Stimulated activated CD8-positive, alpha-beta memory T cell treated with anti-CD3 and anti-CD28 coated beads, Interleukin-2, amount 100 ng/mL, for 1 hour (primary cell): ENCODE results near the gene NEU3.
A peak's percentile ranks its signal among the peaks of the same experiment; 100 is the strongest.
"Not testable (repeated sequence)": the region's sequence is repeated elsewhere in the genome, so short reads cannot be mapped to it uniquely, and the experiment has no call there.

ENCODE experiments used
- DNase-seq, 2 donors: peaks; one replicate each; pipeline ENCODE4 v3.0.0-alpha.2; 2020; ENCODE audit warnings: low read depth in 2 of 2

NEU3 gene

DNA sequence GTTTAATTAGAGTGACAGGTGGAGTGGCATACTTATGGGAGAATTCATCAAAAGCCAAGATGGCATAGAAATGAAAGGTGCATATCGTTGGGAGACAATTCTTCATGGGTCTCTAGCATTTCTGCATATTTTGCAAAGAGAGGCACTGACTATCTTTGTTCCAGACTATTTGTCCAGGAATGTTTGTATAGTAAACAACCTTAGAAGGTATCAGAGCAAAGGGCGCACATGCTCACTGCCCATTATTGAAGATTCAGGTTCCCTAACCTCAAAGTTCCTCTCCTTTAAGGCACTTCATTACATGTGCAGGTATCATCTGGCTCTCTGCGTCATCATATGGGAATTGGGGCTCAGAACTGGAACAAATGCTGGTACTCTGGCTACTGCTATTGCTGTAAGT, 4.7 kb upstream of the NEU3 start:
- DNase-seq = no peak

DNA sequence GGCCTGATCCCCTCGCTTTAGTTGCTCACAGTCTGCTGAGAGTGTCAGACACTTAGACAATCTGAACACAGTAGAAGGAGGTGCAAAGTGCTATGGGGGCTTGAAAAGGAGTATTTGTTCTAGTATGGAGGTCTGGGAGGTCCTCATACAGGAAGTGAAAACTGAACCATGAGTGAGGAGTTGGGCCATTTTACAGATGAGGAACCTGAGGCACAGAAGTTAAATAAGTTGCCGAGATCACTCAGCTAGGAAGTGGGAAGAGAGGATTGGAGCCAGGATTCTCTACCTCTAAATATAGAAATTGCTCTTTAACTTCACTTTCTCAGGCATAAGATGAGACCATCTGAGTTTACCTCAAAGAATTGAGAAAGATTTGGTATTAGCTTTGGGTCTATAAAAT, 4.0 kb upstream of the NEU3 start:
- no peak for DNase-seq

DNA sequence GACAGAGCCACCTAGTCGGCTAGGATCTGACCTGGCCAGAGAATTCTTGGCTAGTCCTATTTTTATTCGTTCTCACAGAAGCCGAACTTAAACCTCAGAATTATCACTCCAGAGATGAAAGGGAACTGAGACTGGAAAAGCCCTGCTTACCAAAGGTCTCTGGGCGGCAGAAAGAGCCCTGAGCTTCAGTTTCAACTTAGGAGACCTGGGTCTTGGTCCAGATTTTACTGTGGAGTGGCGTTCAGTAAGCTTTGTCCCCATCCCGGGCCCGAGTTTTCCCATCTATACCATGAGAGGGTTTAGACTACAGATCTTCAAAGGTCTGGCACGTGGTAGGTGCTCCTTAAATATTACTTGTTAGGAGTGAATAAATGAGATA, 516 bp downstream of the NEU3 start:
- no peak for DNase-seq

DNA sequence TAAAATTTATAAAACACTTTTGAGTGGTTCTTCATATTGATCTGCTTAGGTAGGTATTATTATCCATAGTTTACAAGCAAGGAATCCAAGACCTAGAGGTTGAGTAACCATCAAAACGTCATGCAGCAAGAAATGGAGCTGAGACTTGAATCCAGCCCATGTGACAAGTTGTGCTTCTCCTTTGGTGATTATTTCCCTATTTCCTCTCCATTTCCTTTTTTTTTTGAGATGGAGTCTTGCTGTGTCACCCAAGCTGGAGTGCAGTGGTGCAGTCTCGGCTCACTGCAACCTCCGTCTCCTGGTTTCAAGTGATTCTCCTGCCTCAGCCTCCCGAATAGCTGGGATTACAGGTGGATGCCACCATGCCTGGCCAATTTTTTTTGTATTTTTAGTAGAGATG, 1.4 kb downstream of the NEU3 start:
- not testable (repeated sequence) for DNase-seq

DNA sequence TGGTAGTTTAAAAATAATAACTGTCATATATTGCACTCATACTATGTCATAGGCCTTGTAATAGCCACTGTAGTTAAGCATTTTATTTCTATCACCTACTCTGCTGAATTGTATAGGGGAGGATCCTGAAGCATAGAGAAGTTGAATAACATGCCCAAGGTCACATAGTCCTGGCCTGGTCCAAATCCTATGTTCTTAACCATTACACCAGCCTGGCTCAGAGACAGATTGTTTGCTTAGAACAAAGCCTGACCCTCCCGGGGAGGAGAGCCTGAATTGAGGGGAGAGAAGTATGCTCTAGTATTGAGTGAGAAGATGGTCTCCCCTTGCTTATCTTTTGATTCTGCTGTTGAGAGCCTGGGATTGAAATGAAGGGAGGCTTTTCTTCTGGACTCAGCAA, 2.2 kb downstream of the NEU3 start:
- DNase-seq = no peak

DNA sequence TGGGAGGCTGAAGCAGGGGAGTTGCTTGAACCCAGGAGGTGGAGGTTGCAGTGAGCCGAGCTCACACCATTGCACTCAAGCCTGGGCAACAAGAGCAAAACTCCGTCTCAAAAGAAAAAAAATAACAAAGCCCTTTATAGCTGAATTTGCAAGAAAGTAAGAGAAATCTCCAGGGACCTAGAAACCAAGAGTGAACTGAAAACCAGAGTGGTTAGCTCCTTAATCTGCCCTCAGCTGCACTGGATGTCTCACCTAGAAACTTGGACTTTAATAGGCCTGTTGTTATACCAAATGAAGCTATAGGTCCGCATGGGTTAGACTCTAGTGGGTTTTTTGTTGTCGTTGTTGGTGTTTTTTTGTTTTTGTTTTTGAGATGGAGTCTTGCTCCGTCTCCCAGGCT, 4.1 kb downstream of the NEU3 start:
- no peak for DNase-seq

DNA sequence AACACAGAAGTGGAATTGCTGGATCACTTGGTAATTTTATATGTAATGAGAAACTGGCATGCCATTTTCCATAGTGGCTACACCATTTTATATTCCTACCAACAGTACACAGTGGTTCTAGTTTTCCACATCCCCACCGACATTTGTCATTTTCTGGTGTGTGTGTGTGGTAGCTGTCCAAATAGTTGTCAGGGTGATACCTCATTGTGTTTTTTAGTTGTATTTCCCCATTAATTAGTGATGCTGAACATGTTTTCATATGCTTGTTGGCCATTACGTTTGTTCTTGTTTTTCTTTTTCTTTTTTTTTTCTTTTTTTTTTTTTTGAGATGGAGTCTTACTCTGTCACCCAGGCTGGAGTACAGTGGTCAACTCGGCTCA, 12.2 kb downstream of the NEU3 start:
- DNase-seq = no peak

DNA sequence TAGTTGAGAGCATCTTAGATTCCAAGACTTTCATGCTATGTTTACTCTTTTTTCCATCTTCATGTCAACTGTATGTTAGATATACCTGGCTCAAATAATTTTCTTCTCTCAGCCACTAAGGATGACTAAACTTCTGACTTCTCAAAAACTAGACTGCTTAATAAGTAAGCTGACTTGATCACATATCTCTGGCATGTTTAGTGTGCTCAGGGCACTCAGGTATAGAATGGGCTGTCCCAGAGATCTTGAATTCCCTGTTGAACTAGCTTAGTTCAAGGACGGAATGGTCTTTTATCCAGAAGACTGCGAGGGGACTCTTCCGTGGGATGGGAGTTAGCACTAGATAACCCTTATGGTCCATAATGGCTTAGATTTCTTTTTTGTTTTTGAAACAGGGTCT, 13.0 kb downstream of the NEU3 start:
- no peak for DNase-seq

DNA sequence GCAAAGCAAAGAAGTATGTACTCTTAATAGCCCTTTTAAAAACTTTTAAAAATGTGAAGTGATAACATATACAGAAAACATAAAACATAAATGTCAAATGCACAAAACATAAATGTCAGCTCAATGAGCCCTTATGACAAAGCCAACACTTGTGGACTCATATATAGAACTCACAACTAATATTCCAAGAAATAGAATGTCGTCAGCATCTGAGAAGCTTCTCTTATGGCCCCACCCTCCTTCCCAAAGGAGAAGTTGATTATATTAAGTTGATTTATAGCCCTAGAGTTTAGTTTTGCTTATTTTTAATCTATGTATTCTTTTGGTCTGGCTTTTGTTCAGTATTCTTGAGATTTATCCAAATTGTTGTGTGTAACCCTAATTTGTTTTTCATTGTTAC, 13.8 kb downstream of the NEU3 start:
- no peak for DNase-seq

DNA sequence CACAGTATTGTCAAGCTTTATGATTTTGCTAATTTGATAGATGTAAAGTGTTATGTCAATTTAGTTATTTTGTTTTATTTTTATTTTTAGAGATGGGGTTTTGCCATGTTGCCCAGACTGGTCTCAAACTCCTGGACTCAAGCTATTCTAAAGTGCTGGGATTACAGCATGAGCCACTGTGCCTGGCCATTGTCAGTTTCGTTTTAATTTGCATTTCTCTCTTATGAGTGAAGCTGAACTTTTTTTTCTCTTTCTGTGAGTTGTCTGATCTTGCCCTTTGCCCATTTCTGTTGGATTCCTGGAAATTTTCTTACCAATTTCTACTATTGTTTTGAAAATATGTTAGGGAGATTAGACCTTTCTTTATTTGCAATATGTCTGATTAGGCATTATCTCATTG, 15.5 kb downstream of the NEU3 start:
- no peak for DNase-seq

DNA sequence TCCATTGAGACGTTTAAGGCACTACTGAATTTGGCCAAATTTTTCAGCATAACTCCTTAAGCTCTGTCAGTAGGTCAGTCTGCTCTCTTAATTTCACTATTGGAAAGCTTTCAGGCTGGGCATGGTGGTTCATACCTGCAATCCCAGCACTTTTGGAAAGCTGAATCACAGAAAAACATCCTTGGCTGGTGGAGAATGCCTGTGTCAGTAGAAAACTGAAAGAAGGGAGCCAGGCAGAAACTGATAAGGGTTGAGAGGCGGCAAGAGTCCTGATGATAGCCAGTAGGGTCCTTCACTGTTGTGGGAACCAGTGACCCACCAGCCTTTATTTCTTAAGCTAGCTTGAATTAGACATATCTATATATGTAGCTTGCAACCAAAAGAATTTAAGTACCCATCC, 22.6 kb downstream of the NEU3 start:
- no peak for DNase-seq

DNA sequence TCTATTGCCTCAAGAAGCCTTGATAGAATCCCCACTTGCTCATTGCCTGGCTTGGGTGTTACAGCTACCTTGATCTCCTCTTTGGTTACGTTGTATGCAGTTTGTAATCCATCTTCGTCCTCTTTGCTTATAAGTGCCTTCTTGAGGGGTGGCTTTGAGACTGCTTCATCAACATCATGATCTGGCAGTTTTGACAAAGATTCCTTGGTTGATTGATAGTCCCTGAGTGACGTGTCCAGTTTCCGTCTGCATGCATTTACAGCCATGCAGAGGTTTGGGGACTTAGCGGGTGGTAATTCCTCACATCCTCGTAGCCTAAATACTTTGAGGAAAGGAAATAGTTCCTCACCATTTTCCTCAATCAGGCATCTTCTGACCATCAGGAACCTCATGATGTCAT, 23.1 kb downstream of the NEU3 start:
- DNase-seq = no peak

DNA sequence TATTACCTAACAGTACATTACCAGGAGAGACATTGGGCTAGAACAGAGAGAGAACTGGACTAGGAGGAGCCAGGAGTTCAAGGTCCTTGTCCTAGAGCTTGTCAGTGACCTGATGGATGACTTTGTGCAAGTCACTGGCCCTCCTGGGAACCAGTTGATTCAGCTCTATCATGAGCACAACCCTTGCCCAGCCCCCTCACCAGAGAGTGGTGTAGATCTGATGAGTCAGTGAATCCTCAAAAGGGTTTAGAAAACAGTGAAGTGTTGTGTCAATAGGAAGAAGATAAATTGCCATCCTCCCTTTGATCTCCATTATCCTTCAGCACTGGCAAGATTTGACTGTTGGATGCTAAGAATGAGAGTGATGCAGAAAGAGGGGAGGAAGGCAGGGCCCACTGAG, 24.3 kb downstream of the NEU3 start:
- no peak for DNase-seq

DNA sequence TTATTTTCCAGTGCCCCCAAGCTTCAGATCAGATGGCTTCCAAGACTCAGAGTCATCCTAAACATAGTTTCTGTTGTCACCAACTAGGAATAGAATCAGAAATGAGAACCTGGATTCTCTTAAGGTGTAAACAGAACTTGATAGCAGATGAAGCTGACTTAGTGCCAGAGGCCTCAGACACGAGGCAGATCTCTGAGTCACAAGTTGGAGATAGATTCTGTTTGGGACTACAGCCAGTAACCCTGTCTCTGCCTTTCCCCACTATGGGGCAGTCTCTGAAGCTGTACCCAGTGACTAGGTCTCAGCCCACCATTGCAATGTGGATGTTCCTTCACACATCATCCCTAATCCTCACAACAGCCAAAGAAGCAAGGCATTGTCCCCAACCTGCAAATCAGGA, 25.4 kb downstream of the NEU3 start:
- no peak for DNase-seq

DNA sequence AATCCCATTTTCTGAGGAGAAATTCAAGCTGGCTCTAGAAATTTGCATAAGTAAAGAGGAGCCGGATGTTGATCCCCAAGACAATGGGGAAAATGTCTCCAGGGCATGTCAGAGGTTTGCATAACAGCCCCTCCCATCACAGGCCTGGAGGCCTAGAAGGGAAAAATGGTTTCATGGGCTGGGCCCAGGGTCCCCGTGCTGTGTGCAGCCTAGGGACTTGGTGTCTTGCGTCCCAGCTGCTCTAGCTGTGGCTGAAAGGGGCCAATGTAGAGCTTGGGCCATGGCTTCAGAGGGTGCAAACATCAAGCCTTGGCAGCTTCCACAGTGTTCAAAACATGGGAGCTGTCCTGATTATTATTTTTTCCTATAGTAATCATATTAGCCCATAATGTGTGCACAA, 30.5 kb downstream of the NEU3 start:
- DNase-seq = not testable (repeated sequence)

DNA sequence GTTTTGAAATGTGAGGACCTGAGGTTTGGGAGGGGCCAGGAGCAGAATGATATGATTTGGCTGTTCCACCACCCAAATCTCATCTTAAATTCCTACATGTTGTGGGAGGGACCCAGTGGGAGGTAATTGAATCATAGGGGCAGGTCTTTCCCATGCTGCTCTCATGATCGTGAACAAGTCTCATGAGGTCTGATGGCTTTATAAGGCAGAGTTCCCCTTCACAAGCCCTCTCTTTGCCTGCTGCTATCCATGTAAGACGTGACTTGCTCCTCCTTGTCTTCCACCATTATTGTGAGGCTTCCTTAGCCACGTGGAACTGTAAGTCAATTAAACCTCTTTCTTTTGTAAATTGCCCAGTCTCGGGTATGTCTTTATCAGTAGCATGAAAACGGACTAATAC, 31.6 kb downstream of the NEU3 start:
- DNase-seq = not testable (repeated sequence)

DNA sequence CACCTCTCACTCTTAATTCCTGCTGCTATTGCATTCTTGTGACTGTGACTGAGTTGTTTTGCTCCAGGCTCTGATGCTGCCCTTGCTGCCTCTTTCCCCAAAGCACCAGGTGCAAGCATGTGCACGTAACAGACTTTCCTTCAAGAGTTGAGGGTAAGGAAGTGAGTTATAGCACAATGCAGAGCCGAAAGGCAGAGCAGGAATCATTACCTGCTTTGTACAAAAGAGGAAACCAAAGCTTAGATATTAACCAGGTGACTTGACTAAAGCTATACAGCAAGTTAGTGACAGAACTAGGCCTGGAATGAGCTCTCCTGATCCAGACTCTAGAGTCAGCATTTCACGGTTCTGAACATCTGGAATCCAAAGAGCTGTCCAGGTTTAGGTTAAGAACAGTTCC, 33.6 kb downstream of the NEU3 start:
- DNase-seq = no peak

DNA sequence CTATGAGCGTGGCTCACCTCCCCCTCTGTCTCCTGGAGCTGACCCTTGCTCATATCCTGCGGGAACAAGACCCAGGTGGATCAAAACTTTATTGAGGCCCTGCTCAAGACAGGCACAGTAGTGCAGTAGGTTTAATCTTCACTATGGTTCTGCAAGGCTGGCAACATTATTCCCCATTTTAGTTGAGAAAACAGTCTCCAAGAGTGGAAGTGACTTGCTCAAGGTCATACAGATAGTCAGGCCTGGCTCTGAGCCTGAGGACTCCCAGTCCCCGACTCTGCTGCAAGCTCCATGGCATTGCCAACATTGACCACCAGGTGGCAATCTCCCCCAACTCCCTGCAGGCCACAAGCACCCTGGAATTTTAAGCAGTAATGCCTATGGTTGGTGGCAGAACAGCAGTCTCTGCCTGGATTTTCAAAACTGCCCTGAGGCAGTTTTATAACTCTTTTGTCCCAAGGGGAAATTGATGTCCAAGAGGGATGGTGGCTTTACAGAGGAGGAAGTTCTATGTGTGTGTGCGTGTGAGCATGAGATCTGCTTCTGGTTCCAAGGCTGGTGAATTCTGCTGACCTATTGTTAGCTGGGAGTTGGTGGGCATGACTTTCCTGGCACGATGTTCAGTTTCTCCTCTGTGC, 34.1 kb downstream of the NEU3 start:
- peak; percentile 37 to 46 for DNase-seq

DNA sequence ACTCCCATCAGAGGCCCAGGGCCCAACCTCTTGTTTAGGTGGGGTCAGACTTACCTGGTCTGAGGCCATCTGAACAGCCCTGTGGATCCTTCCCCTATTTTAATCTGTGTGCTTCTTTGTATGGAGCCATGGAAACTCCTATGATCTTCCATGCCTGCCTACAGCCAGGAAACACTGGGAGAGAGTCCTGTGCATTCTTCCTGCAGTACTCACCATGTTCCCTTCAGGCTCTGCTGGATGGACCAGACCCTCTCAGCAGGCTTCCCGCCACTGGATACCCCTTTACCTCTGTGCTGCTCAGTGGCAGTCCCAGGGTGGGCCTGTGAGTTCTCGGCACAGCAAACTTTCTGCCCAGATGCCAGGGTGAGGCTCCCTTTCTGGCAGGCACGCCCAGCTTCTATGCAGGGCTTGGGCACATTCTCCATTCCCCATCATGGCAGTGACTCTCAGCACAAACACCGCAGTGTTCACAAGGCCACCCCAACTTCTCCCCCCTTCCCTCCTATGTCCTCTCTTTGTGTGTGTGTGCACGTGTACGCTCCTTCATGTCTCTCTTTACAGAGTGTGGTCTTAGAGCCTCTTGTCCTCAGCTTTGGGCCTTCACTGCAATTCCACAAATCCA, 34.8 kb downstream of the NEU3 start:
- no peak for DNase-seq

DNA sequence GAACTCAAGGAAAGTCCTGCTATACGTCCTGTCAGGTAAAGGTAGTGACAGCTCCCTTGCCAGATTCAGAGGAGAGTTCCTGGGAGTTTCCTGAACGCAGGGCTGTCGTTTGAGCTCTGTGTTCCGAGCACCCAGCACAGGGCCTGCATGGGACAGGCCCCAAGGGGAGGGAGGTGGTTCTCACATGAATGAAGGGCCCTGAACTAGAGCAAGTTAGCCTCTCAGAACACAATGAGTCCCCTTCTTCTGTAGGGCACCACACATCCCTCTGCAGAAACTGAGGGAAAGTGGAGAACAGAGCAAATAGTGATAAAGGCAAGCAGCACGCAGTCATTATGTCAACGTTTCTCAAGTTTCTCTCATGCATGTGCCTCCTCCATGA, 35.3 kb downstream of the NEU3 start:
- DNase-seq = no peak

DNA sequence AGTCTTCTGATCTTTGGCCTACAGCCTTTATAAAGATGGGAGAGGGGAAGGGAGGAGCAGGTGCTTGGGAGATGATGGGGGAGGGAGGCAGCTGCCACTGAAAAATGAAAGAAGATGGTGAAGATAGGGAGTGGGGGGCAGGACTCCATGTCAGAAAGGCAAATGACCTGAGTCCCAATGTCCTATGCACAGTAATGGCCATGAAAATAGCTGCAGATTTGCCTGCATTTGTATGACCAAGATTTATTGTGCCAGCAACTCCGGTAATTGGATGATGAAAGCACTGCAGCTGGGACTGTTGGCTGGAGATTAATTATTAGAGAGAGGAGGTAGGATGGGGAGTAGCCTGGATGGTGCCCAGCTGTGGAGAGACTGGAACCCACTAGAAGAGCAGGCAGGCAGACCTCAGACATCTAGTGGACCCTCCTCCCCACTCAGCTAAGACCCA, 36.1 kb downstream of the NEU3 start:
- DNase-seq = no peak

DNA sequence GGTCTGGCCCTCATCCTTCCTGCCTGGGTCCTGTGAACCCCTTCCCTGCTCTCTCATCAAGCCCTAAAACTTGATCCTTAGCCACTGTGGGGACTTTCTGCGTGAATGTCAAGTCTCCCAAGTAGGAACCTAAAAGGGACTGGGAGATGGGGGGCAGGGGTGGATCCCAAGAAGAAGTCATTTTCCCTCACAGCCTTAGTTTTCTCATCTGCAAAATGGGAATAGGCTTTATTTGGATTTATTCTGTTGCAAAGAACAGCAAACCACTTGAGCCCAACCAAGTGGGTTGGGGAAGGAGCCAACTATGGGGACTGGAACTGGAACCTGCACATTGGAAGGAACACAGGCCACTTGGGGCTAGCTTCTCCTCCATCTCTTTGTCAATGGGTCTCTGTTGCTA, 36.8 kb downstream of the NEU3 start:
- no peak for DNase-seq

DNA sequence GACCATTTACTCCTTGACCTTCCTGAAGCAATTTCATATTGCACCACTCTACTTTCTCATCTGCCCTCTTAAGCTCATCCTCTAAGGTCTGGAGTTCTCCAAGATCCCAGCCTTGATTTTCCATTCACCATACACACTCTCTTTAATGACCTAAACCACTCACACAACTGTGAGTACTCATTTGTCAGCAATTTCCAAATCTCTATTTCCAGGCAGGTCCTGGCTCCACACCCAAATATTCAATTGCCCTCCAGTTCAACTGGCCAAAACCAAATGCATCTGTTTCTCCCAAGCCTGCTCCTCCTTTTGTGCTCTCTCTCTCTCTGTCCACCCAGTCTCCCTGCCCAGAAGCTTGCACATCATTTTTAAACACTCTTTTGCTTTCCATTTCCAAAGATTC, 39.6 kb downstream of the NEU3 start:
- DNase-seq = no peak

DNA sequence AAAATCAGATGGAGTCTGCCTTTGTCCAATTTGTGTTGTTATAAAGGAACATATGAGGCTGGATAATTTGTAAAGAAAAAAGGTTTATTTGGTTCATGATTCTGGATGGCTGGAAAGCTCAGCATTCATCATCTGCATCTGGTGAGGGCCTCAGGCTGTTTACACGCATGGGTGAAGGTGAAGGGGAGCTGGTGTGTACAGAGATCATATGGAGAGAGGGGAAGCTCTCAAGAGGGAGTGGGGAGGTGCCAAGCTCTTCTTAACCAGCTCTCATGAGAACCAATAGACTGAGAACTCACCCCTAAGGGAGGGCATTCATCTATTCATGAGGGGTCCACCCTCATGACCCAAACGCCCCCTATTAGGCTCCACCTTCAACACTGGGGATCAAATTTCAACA, 40.0 kb downstream of the NEU3 start:
- DNase-seq = no peak
